ENCODE data around the gene NEUROD2. TPM values are rescaled to one million over a fixed set of nuclear protein-coding genes. Genes with fewer than 3 reads are reported as not detected.

The NEUROD2 gene
- total and polyA plus RNA-seq, 2 of the 13 experiments (the other 11 are each of a cell fraction or from before 2014, with no cell fraction given), result not detected

DNA sequence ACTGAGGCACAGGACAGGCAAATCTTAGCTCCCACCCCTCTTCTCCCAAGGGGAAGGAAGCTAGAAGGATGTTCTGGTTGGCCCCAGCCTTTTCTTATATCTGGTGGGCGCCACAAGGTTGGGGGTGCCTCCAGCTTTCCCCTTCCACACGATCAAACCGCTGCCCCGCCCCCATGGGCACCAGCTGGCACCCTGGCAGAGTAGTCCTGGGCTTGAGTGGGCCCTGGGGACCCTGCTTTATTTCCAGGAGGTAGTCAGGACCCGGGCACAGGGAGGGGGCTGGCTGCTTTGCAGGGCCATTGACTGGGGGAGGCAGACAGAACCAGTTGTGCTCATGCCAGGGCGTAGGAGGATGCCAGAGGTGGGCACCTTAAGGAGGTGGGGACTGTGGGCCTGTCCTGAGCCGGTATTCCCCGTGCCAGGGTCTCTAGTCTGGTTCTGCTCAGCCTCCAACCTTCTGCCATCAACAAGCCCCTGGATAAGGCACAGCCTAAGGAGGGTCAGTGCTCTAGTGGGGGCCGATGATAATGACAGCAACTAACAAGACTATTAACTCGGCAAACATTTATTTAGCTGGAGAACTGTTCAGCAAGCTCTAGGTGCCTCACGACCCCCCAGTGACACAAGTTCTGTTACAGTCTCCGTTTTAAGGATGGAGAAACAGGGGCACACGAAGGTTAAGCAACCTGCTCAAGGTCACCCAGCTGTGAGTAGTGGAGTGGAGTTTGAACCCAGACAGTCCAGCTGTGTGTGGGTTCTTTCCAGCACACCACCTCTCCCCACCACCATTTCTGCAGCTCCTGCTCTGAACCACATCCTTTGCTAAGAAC is 11.5 kb upstream of the NEUROD2 start (continued):
- TF ChIP-seq, protein P1, sequence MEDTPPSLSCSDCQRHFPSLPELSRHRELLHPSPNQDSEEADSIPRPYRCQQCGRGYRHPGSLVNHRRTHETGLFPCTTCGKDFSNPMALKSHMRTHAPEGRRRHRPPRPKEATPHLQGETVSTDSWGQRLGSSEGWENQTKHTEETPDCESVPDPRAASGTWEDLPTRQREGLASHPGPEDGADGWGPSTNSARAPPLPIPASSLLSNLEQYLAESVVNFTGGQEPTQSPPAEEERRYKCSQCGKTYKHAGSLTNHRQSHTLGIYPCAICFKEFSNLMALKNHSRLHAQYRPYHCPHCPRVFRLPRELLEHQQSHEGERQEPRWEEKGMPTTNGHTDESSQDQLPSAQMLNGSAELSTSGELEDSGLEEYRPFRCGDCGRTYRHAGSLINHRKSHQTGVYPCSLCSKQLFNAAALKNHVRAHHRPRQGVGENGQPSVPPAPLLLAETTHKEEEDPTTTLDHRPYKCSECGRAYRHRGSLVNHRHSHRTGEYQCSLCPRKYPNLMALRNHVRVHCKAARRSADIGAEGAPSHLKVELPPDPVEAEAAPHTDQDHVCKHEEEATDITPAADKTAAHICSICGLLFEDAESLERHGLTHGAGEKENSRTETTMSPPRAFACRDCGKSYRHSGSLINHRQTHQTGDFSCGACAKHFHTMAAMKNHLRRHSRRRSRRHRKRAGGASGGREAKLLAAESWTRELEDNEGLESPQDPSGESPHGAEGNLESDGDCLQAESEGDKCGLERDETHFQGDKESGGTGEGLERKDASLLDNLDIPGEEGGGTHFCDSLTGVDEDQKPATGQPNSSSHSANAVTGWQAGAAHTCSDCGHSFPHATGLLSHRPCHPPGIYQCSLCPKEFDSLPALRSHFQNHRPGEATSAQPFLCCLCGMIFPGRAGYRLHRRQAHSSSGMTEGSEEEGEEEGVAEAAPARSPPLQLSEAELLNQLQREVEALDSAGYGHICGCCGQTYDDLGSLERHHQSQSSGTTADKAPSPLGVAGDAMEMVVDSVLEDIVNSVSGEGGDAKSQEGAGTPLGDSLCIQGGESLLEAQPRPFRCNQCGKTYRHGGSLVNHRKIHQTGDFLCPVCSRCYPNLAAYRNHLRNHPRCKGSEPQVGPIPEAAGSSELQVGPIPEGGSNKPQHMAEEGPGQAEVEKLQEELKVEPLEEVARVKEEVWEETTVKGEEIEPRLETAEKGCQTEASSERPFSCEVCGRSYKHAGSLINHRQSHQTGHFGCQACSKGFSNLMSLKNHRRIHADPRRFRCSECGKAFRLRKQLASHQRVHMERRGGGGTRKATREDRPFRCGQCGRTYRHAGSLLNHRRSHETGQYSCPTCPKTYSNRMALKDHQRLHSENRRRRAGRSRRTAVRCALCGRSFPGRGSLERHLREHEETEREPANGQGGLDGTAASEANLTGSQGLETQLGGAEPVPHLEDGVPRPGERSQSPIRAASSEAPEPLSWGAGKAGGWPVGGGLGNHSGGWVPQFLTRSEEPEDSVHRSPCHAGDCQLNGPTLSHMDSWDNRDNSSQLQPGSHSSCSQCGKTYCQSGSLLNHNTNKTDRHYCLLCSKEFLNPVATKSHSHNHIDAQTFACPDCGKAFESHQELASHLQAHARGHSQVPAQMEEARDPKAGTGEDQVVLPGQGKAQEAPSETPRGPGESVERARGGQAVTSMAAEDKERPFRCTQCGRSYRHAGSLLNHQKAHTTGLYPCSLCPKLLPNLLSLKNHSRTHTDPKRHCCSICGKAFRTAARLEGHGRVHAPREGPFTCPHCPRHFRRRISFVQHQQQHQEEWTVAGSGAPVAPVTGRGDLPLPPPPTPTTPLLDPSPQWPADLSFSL (CRISPR knock-in tag; IDR thresholded peaks at IDR 0.05), result no peak
- no peak for TF ChIP-seq SOX13 (IDR thresholded peaks at IDR 0.05)
- no peak for TF ChIP-seq SOX13 (CRISPR knock-in tag; conservative IDR thresholded peaks at IDR 0.05 in 1 of 2, IDR thresholded peaks at IDR 0.05 in 1 of 2)
- TF ChIP-seq SP2 (CRISPR knock-in tag; IDR thresholded peaks at IDR 0.05), result no peak
- TF ChIP-seq U2AF1 (optimal IDR thresholded peaks at IDR 0.05; ENCODE audit: low read depth, low read length), result no peak
- 0 out of 2 replicates have a peak, but pooled peaks have one; percentile 68 for TF ChIP-seq ZNF782 (CRISPR knock-in tag; IDR thresholded peaks at IDR 0.05; ENCODE audit: borderline replicate concordance)
- no peak for TF ChIP-seq IRF2 (CRISPR knock-in tag; IDR thresholded peaks at IDR 0.05)
- no peak for TF ChIP-seq HNRNPK (IDR thresholded peaks at IDR 0.05; ENCODE audit: low read depth, low read length, poor library complexity, severe bottlenecking)
- TF ChIP-seq, protein P2, sequence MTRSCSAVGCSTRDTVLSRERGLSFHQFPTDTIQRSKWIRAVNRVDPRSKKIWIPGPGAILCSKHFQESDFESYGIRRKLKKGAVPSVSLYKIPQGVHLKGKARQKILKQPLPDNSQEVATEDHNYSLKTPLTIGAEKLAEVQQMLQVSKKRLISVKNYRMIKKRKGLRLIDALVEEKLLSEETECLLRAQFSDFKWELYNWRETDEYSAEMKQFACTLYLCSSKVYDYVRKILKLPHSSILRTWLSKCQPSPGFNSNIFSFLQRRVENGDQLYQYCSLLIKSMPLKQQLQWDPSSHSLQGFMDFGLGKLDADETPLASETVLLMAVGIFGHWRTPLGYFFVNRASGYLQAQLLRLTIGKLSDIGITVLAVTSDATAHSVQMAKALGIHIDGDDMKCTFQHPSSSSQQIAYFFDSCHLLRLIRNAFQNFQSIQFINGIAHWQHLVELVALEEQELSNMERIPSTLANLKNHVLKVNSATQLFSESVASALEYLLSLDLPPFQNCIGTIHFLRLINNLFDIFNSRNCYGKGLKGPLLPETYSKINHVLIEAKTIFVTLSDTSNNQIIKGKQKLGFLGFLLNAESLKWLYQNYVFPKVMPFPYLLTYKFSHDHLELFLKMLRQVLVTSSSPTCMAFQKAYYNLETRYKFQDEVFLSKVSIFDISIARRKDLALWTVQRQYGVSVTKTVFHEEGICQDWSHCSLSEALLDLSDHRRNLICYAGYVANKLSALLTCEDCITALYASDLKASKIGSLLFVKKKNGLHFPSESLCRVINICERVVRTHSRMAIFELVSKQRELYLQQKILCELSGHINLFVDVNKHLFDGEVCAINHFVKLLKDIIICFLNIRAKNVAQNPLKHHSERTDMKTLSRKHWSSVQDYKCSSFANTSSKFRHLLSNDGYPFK (CRISPR knock-in tag; IDR thresholded peaks at IDR 0.05; ENCODE audit: borderline replicate concordance), result no peak
- no peak for TF ChIP-seq ZNF772 (CRISPR knock-in tag; IDR thresholded peaks at IDR 0.05)
- TF ChIP-seq GATAD2A (CRISPR knock-in tag; IDR thresholded peaks at IDR 0.05), result peak; percentile 50; the same call in 1 of the 2 replicates
- no peak for TF ChIP-seq POGZ (CRISPR knock-in tag; IDR thresholded peaks at IDR 0.05)
- TF ChIP-seq ZBTB7B (CRISPR knock-in tag; IDR thresholded peaks at IDR 0.05), result peak; percentile 51; the same call in 1 of the 2 replicates
- no peak for TF ChIP-seq KLF16 (CRISPR knock-in tag; IDR thresholded peaks at IDR 0.05)
- TF ChIP-seq HNRNPL (IDR thresholded peaks at IDR 0.05; ENCODE audit: low read depth, low read length), result peak; percentile 96
- TF ChIP-seq SALL1 (CRISPR knock-in tag; IDR thresholded peaks at IDR 0.05), result 0 out of 2 replicates have a peak, but pooled peaks have one; percentile 38
- TF ChIP-seq TOE1 (CRISPR knock-in tag; IDR thresholded peaks at IDR 0.05), result no peak
- no peak for TF ChIP-seq AGO2 (optimal IDR thresholded peaks at IDR 0.05; ENCODE audit: low read depth, low read length)

Measured in HepG2 (cell line).